SK-N-SH (cell line): ENCODE data around the gene WDR49. TPM values are rescaled to one million over a fixed set of nuclear protein-coding genes. Genes with fewer than 3 reads are reported as not detected.

Experiments used
- CTCF ChIA-PET: fragments of 300-600, 350-600 bp; formaldehyde crosslinking; extraction: SDS; loops from one replicate; lab custom pipeline; 2021; lab: Yijun Ruan, JAX
- POLR2A ChIA-PET: fragments of 350-600 bp; sonication (Branson Sonifier 250); formaldehyde crosslinking; extraction: SDS; loops from one replicate; lab custom pipeline; 2020; ENCODE audit warnings: antibody characterized with exemption, inconsistent platforms; lab: Yijun Ruan, JAX
- DNase-seq: peaks from one replicate; pipeline ENCODE4 v3.0.0; 2012
- H2AFZ ChIP-seq: fragments of 200-600 bp; sonication (generic); 2 replicates; pipeline ENCODE4 v1.8.1; 2016; ENCODE audit warnings: antibody characterized with exemption, mild to moderate bottlenecking, low read depth
- H3F3A ChIP-seq: fragments of 200-600 bp; sonication (generic); replicated peaks from 2 replicates; pipeline ENCODE3; 2016; ENCODE audit warnings: antibody characterized with exemption, mild to moderate bottlenecking; ENCODE audit not compliant: insufficient read depth
- H3K27ac ChIP-seq, 2 experiments: fragments of 200-500 bp in 1 of 2; fragments of 200-600 bp in 1 of 2; sonication (Bioruptor generic) in 1 of 2; sonication (generic), shearing (Covaris generic) in 1 of 2; 2 replicates each; pipeline versions ENCODE4 v1.5.1 to v1.6.1; 2014 to 2016; ENCODE audit warnings: low read depth in 2 of 2, inconsistent platforms in 1 of 2, low read length in 1 of 2, mild to moderate bottlenecking in 1 of 2, mixed read lengths in 1 of 2
- H3K27me3 ChIP-seq: fragments of 200-600 bp; sonication (generic), shearing (Covaris generic); 2 replicates; pipeline ENCODE4 v1.6.1; 2016; ENCODE audit warnings: mixed run types; ENCODE audit not compliant: insufficient read depth
- H3K36me3 ChIP-seq, 2 experiments: fragments of 200-500 bp in 1 of 2; fragments of 200-600 bp in 1 of 2; sonication (Bioruptor generic) in 1 of 2; sonication (generic) in 1 of 2; replicated peaks in 1 of 2; 2 replicates each; pipeline versions ENCODE3 to v1.5.1; 2014 to 2016; ENCODE audit warnings: low read length in 1 of 2, mild to moderate bottlenecking in 1 of 2; ENCODE audit not compliant: insufficient read depth in 2 of 2, control insufficient read depth in 1 of 2
- H3K4me1 ChIP-seq, 2 experiments: fragments of 200-500 bp in 1 of 2; fragments of 200-600 bp in 1 of 2; sonication (Bioruptor generic) in 1 of 2; sonication (generic), shearing (Covaris generic) in 1 of 2; 2 replicates each; pipeline versions ENCODE4 v1.5.1 to v1.6.1; 2014 to 2016; ENCODE audit warnings: low read depth in 1 of 2, low read length in 1 of 2, mixed run types in 1 of 2; ENCODE audit not compliant: insufficient read depth in 2 of 2, control insufficient read depth in 1 of 2
- H3K4me2 ChIP-seq: fragments of 200-600 bp; sonication (generic), shearing (Covaris generic); 2 replicates; pipeline ENCODE4 v1.6.1; 2017; ENCODE audit warnings: mixed run types
- H3K4me3 ChIP-seq, 2 experiments: fragments of 200-500 bp in 1 of 2; fragments of 200-600 bp in 1 of 2; sonication (Bioruptor generic) in 1 of 2; sonication (generic), shearing (Covaris generic) in 1 of 2; 2 replicates each; pipeline versions ENCODE4 v1.5.1 to v1.8.1; 2014 to 2016; ENCODE audit warnings: low read depth in 2 of 2, inconsistent platforms in 1 of 2, low read length in 1 of 2, mild to moderate bottlenecking in 1 of 2, mixed read lengths in 1 of 2, moderate library complexity in 1 of 2
- H3K79me2 ChIP-seq: fragments of 200-600 bp; sonication (generic); 2 replicates; pipeline ENCODE4 v1.8.1; 2017; ENCODE audit warnings: mild to moderate bottlenecking; ENCODE audit not compliant: insufficient read depth
- H3K9ac ChIP-seq: fragments of 200-600 bp; sonication (generic); 2 replicates; pipeline ENCODE4 v1.6.1; 2017; ENCODE audit warnings: mixed run types
- H3K9me2 ChIP-seq: fragments of 200-600 bp; sonication (generic); 2 replicates; pipeline ENCODE4 v1.6.1; 2017; ENCODE audit warnings: mixed run types
- H3K9me3 ChIP-seq: fragments of 200-600 bp; sonication (generic); 2 replicates; pipeline ENCODE4 v1.6.1; 2017; ENCODE audit warnings: mixed run types, mild to moderate bottlenecking, moderate library complexity
- H4K20me1 ChIP-seq: fragments of 200-600 bp; sonication (generic); 2 replicates; pipeline ENCODE4 v1.6.1; 2017; ENCODE audit warnings: mild to moderate bottlenecking, mixed run types; ENCODE audit not compliant: insufficient read depth
- EP300 ChIP-seq, 2 experiments: IDR thresholded peaks; 2 replicates each; pipeline versions ENCODE4 v1.4.0 to v1.6.1; 2012; ENCODE audit warnings: borderline replicate concordance in 1 of 2, low read depth in 1 of 2, low read length in 1 of 2
- EZH2phosphoT487 ChIP-seq: fragments of 200-600 bp; sonication (generic); IDR thresholded peaks from 2 replicates; pipeline ENCODE4 v1.6.1; 2017; ENCODE audit warnings: low read depth, mixed run types, mild to moderate bottlenecking, antibody characterized with exemption, moderate library complexity, borderline replicate concordance
- FOSL2 ChIP-seq: IDR thresholded peaks from 2 replicates; pipeline ENCODE4 v1.4.0; 2012; ENCODE audit warnings: low read depth, mild to moderate bottlenecking, moderate library complexity, borderline replicate concordance
- FOXJ3 ChIP-seq: sonication (generic); formaldehyde crosslinking; IDR thresholded peaks from 2 replicates; pipeline ENCODE4 v1.5.1; 2020; ENCODE audit warnings: mild to moderate bottlenecking, missing genetic modification reagents
- FOXM1 ChIP-seq: IDR thresholded peaks from 2 replicates; pipeline ENCODE4 v1.4.0; 2012; ENCODE audit warnings: low read depth, mild to moderate bottlenecking
- GABPA ChIP-seq: IDR thresholded peaks from 2 replicates; pipeline ENCODE4 v1.4.0; 2012; ENCODE audit warnings: low read depth, mild to moderate bottlenecking
- GATA2 ChIP-seq: sonication (generic); formaldehyde crosslinking; IDR thresholded peaks from 2 replicates; pipeline ENCODE4 v1.5.0; 2020; ENCODE audit warnings: mild to moderate bottlenecking, missing genetic modification reagents
- MEF2A ChIP-seq: IDR thresholded peaks from 2 replicates; pipeline ENCODE4 v1.4.0; 2012; ENCODE audit warnings: low read depth, borderline replicate concordance
- POLR2AphosphoS5 ChIP-seq: IDR thresholded peaks from 2 replicates; pipeline ENCODE4 v1.6.1; 2012; ENCODE audit warnings: low read depth, low read length
- RAD21 ChIP-seq: IDR thresholded peaks from 2 replicates; pipeline ENCODE4 v1.6.1; 2012; ENCODE audit warnings: mild to moderate bottlenecking, low read length
- RCOR1 ChIP-seq: fragments of 150-350 bp; IDR thresholded peaks from 2 replicates; pipeline ENCODE4 v1.6.1; 2017; ENCODE audit warnings: antibody characterized with exemption, low read length
- REST ChIP-seq: IDR thresholded peaks from 2 replicates; pipeline ENCODE4 v1.6.1; 2012; ENCODE audit warnings: mild to moderate bottlenecking, low read depth, low read length, moderate library complexity
- RFX5 ChIP-seq: IDR thresholded peaks from 2 replicates; pipeline ENCODE4 v1.6.1; 2012; ENCODE audit warnings: mild to moderate bottlenecking, improper control_type of control experiment, low read length
- SIN3A ChIP-seq: IDR thresholded peaks from 2 replicates; pipeline ENCODE4 v1.6.1; 2012; ENCODE audit warnings: low read depth, mild to moderate bottlenecking, low read length, moderate library complexity, borderline replicate concordance
- SMC3 ChIP-seq: IDR thresholded peaks from 2 replicates; pipeline ENCODE4 v1.6.1; 2012; ENCODE audit warnings: low read depth, low read length, improper control_type of control experiment
- TAF1 ChIP-seq: IDR thresholded peaks from 2 replicates; pipeline ENCODE4 v1.6.1; 2012; ENCODE audit warnings: low read depth, mild to moderate bottlenecking, low read length, moderate library complexity, borderline replicate concordance
- TCF12 ChIP-seq: IDR thresholded peaks from 2 replicates; pipeline ENCODE4 v1.4.0; 2012
- TEAD4 ChIP-seq: IDR thresholded peaks from 2 replicates; pipeline ENCODE4 v1.4.0; 2012; ENCODE audit warnings: mild to moderate bottlenecking, borderline replicate concordance; ENCODE audit not compliant: insufficient read depth
- YY1 ChIP-seq: IDR thresholded peaks from 2 replicates; pipeline ENCODE4 v1.4.0; 2012; ENCODE audit warnings: low read depth, mild to moderate bottlenecking
- WGBS: methylation state at CpG from one replicate; pipeline ENCODE4 v1.1.6; 2017; ENCODE audit warnings: low lambda C conversion rate; 5-methylcytosine and 5-hydroxymethylcytosine counted together
- polyA plus RNA-seq, 3 experiments: library from polyadenylated mRNA; depleted of rRNA; stranded (reverse); fragments of >200 nt; gene quantifications; 2 replicates each; pipeline ENCODE4 v1.2.3, GENCODE V29; 2012
- TF ChIP-seq, protein P1 (sequence below): IDR thresholded peaks from 2 replicates; pipeline ENCODE4 v1.4.0; 2012; ENCODE audit warnings: low read depth
- TF ChIP-seq, protein P2 (sequence below): IDR thresholded peaks from 2 replicates; pipeline ENCODE4 v1.4.0; 2012; ENCODE audit warnings: low read depth, borderline replicate concordance

WDR49 gene
- polyA plus RNA-seq, 1 of the 3 experiments (the other 2 are of a cell fraction), result not detected

DNA sequence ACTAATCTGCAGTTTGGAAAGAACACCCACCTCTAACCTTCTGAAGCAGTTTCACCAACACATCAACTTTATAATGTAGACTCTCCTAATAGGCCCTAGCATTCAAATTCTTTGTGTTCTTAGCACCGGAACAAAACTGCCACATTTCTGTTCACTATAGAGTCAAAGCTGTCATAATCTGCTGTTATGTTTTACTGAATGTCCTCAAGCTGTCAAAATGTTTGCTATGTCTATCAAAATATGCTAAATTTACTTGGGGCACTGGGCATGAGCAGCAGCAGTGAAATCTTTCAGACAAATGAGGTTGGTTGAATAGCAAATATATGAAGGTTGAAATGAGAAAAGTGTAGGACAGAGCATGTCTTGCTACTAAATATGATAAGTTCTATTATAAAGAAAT is 1.9 kb downstream of the WDR49 start (continued):
- TF ChIP-seq, protein P1, sequence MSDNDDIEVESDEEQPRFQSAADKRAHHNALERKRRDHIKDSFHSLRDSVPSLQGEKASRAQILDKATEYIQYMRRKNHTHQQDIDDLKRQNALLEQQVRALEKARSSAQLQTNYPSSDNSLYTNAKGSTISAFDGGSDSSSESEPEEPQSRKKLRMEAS, result no peak
- no peak for TF ChIP-seq FOSL2
- TF ChIP-seq EP300 (IDR thresholded peaks at IDR 0.05; ENCODE audit: borderline replicate concordance in 1 of 2, low read depth in 1 of 2, low read length in 1 of 2), result no peak

DNA sequence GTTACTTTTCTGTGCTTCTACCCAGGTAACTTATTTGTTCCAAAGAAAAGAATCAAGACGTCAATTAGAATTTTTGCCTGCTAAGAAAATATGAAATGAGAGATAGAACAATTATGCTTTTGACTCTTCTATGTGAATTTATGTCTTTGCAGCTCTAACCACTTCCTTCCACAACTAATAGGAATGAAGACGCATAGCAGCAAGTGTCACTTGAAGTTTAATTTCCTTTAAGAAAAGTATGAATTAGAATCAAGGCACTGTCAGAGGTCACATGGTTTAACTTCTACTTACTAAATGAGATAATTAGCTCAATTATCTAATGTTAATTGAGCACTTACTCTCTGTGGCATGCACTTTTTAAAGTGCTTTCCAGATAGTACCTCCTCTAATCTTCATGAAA is 3.3 kb downstream of the WDR49 start:
- Histone ChIP-seq H3K27ac (no peak overlapping the region), H3K9me2 (no peaks in the 10 kb centered on the region), H3K9ac (no peak overlapping the region), H3K9me3 (no peaks in the 10 kb centered on the region), H2AFZ (no peak overlapping the region), H3F3A (no peaks in the 10 kb centered on the region), H3K27me3 (no peaks in the 10 kb centered on the region), H3K4me3 (no peak overlapping the region), H3K36me3 (no peaks in the 10 kb centered on the region), H4K20me1 (no peaks in the 10 kb centered on the region), H3K4me2 (no peak overlapping the region), H3K79me2 (no peaks in the 10 kb centered on the region), H3K4me1 (no peaks in the 10 kb centered on the region)
- ChIA-PET POLR2A (no interaction called here), CTCF (interaction anchor here (0.8 kb wide), 1 partner anchor 18 kb away, joined by 3 read pairs; no protein-coding TSS in a partner anchor)
- no peak for DNase-seq
- TF ChIP-seq, protein P2, sequence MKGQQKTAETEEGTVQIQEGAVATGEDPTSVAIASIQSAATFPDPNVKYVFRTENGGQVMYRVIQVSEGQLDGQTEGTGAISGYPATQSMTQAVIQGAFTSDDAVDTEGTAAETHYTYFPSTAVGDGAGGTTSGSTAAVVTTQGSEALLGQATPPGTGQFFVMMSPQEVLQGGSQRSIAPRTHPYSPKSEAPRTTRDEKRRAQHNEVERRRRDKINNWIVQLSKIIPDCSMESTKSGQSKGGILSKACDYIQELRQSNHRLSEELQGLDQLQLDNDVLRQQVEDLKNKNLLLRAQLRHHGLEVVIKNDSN, result no peak
- no peak for TF ChIP-seq FOXM1
- 66% methylated on average over 2 of the region's 2 CpGs for WGBS

DNA sequence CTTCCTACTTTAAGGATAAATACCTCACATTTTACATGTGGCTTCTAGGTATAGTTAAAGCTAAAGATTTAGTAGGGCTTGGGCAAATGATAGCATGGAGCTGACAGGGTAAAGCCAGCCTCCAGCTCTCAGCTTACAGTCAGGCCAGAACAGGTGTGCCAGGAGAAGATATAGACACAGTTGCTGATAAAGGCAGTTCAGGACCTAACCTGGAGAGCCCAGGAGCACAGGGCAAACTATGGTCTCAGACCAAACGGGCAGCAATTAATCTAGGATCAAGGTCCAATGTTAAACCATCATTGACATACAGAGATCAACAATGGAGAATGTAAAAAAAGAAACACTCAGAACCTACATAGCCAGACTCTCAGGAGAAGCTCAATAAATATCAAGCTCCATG is 4.0 kb downstream of the WDR49 start:
- Histone ChIP-seq H3K4me2 (no peak overlapping the region), H3K36me3 (no peaks in the 10 kb centered on the region), H4K20me1 (no peaks in the 10 kb centered on the region), H3K27ac (no peak overlapping the region), H3F3A (no peaks in the 10 kb centered on the region), H3K9me3 (no peaks in the 10 kb centered on the region), H3K79me2 (no peaks in the 10 kb centered on the region), H3K9ac (no peak overlapping the region), H3K4me3 (no peak overlapping the region), H2AFZ (no peak overlapping the region), H3K27me3 (no peaks in the 10 kb centered on the region), H3K9me2 (no peaks in the 10 kb centered on the region), H3K4me1 (no peaks in the 10 kb centered on the region)
- DNase-seq, result no peak
- TF ChIP-seq EP300 (IDR thresholded peaks at IDR 0.05; ENCODE audit: borderline replicate concordance in 1 of 2, low read depth in 1 of 2, low read length in 1 of 2) (no peak), YY1 (no peak), TAF1 (no peak), FOXM1 (no peak), EZH2phosphoT487 (no peak), FOSL2 (no peak), TEAD4 (no peak), REST (no peak), FOXJ3 (CRISPR knock-in tag) (no peak), POLR2AphosphoS5 (no peak), SMC3 (no peak), MEF2A (no peak), RAD21 (no peak), SIN3A (no peak), GABPA (no peak), RCOR1 (no peak), TCF12 (no peak), GATA2 (no peak), RFX5 (no peak)
- 0% methylated on average over 1 of the region's 1 CpG for WGBS
- ChIA-PET POLR2A (no interaction called here), CTCF (interaction anchor here (0.8 kb wide), 1 partner anchor 19 kb away, joined by 3 read pairs; no protein-coding TSS in a partner anchor)
